ENCODE measurements around the gene DNAH1. TPM values are rescaled to one million over a fixed set of nuclear protein-coding genes. Genes with fewer than 3 reads are reported as not detected.

The DNAH1 gene
- total RNA-seq, 5 donors from 2014 or later (not counting 1 experiment from before 2014, with no cell fraction given): 41.5 to 72.0 (median 44.2) TPM

GRCh38 chr3:52366527-52366926 lies 50.4 kb downstream of the DNAH1 start:
- H3K36me3 Mint-ChIP-seq: peaks cover 31% of the 10 kb centered on the region
- ATAC-seq (replicated peaks in 1 of 4): no peak
- CTCF ChIA-PET: no interaction called here

GRCh38 chr3:52367891-52368880 lies 52.1 kb downstream of the DNAH1 start:
- CTCF ChIA-PET: no interaction called here
- Mint-ChIP-seq H3K4me3 (no peak overlapping the region), H3K27me3 (no peaks in the 10 kb centered on the region), H3K9me3 (no peaks in the 10 kb centered on the region), H3K27ac (no peak overlapping the region), H3K36me3 (peaks cover 32% of the 10 kb centered on the region), H3K4me1 (peaks cover 0 to 3% (median 3%) of the 10 kb centered on the region in 3 donors)
- H3K9me3 ChIP-seq: no peaks in the 10 kb centered on the region
- no peak overlapping the region for H3K4me3 ChIP-seq (ENCODE audit: control insufficient read depth in 1 of 2, extremely low read depth in 1 of 2, low read length in 1 of 2)
- no peak overlapping the region for H3K27ac ChIP-seq (ENCODE audit: low read length)
- ATAC-seq (replicated peaks in 1 of 4) (no peak), DNase-seq (no peak)
- no peaks in the 10 kb centered on the region for H3K27me3 ChIP-seq (replicated peaks in 1 of 2; ENCODE audit: control insufficient read depth in 2 of 2, extremely low read depth in 1 of 2, insufficient read depth in 2 of 2, low read length in 1 of 2)
- POLR2A ChIA-PET: no interaction called here
- peaks cover 36 to 63% of the 10 kb centered on the region in 2 donors for H3K36me3 ChIP-seq (ENCODE audit: control insufficient read depth in 2 of 2, extremely low read depth in 1 of 2, insufficient read depth in 1 of 2, low read length in 1 of 2)
- H3K4me1 ChIP-seq (ENCODE audit: control insufficient read depth in 1 of 2, extremely low read depth in 1 of 2, insufficient read depth in 2 of 2, low read length in 2 of 2): peaks cover 2 to 6% of the 10 kb centered on the region in 2 experiments
- WGBS (ENCODE audit: insufficient coverage): 93% methylated on average over 19 of the region's 19 CpGs

More at GRCh38 chr3:52366527-52366926, 50.4 kb downstream of the DNAH1 start:
- H3K4me3 ChIP-seq (ENCODE audit: control insufficient read depth in 1 of 2, extremely low read depth in 1 of 2, low read length in 1 of 2): no peak overlapping the region
- POLR2A ChIA-PET: no interaction called here
- H3K27me3 ChIP-seq (replicated peaks in 1 of 2; ENCODE audit: control insufficient read depth in 2 of 2, extremely low read depth in 1 of 2, insufficient read depth in 2 of 2, low read length in 1 of 2): no peaks in the 10 kb centered on the region
- no peak overlapping the region for H3K4me3 Mint-ChIP-seq
- H3K9me3 Mint-ChIP-seq: no peaks in the 10 kb centered on the region
- H3K27ac Mint-ChIP-seq: no peak overlapping the region
- H3K9me3 ChIP-seq: no peaks in the 10 kb centered on the region
- peaks cover 38 to 78% of the 10 kb centered on the region in 2 donors for H3K36me3 ChIP-seq (ENCODE audit: control insufficient read depth in 2 of 2, extremely low read depth in 1 of 2, insufficient read depth in 1 of 2, low read length in 1 of 2)
- no peak for DNase-seq
- H3K4me1 Mint-ChIP-seq: no peaks in the 10 kb centered on the region
- H3K27me3 Mint-ChIP-seq: no peaks in the 10 kb centered on the region
- H3K4me1 ChIP-seq (ENCODE audit: control insufficient read depth in 1 of 2, extremely low read depth in 1 of 2, insufficient read depth in 2 of 2, low read length in 2 of 2): no peaks in the 10 kb centered on the region
- no peak overlapping the region for H3K27ac ChIP-seq (ENCODE audit: low read length)
- 100% methylated on average over 6 of the region's 10 CpGs for WGBS (ENCODE audit: insufficient coverage)

- Mint-ChIP-seq H3K4me3 (no peak overlapping the region), H3K4me1 (peaks cover 0 to 9% (median 9%) of the 10 kb centered on the region in 3 donors), H3K27ac (no peak overlapping the region), H3K27me3 (no peaks in the 10 kb centered on the region), H3K9me3 (no peaks in the 10 kb centered on the region), H3K36me3 (peaks cover 24% of the 10 kb centered on the region)
- H3K27me3 ChIP-seq (replicated peaks in 1 of 2; ENCODE audit: control insufficient read depth in 2 of 2, extremely low read depth in 1 of 2, insufficient read depth in 2 of 2, low read length in 1 of 2): no peaks in the 10 kb centered on the region
- ATAC-seq (replicated peaks in 1 of 4) (no peak), DNase-seq (no peak)
- no peaks in the 10 kb centered on the region for H3K9me3 ChIP-seq
- H3K27ac ChIP-seq (ENCODE audit: low read length): no peak overlapping the region
- CTCF ChIA-PET: no interaction called here
- H3K4me1 ChIP-seq (ENCODE audit: control insufficient read depth in 1 of 2, extremely low read depth in 1 of 2, insufficient read depth in 2 of 2, low read length in 2 of 2): peaks cover 2 to 6% of the 10 kb centered on the region in 2 experiments
- POLR2A ChIA-PET: no interaction called here
- H3K36me3 ChIP-seq (ENCODE audit: control insufficient read depth in 2 of 2, extremely low read depth in 1 of 2, insufficient read depth in 1 of 2, low read length in 1 of 2): peaks cover 32 to 47% of the 10 kb centered on the region in 2 donors
- H3K4me3 ChIP-seq (ENCODE audit: control insufficient read depth in 1 of 2, extremely low read depth in 1 of 2, low read length in 1 of 2): no peak overlapping the region
- 96% methylated on average over 12 of the region's 13 CpGs for WGBS (ENCODE audit: insufficient coverage)
Observed at GRCh38 chr3:52370531-52370930, 54.4 kb downstream of the DNAH1 start.

- H3K36me3 ChIP-seq (ENCODE audit: control insufficient read depth in 2 of 2, extremely low read depth in 1 of 2, insufficient read depth in 1 of 2, low read length in 1 of 2): peaks cover 27 to 37% of the 10 kb centered on the region in 2 donors
- peak in 25 of 35 experiments; percentile 3 to 61 (median 22) for DNase-seq
Observed at GRCh38 chr3:52372822-52373504, 56.8 kb downstream of the DNAH1 start.

GRCh38 chr3:52373676-52374075 lies 57.6 kb downstream of the DNAH1 start:
- CTCF ChIA-PET: no interaction called here
- Histone ChIP-seq H3K4me3 (ENCODE audit: control insufficient read depth in 1 of 2, extremely low read depth in 1 of 2, low read length in 1 of 2) (no peak overlapping the region), H3K27ac (ENCODE audit: low read length) (no peak overlapping the region), H3K9me3 (no peaks in the 10 kb centered on the region), H3K4me1 (ENCODE audit: control insufficient read depth in 1 of 2, extremely low read depth in 1 of 2, insufficient read depth in 2 of 2, low read length in 2 of 2) (peaks cover 2 to 6% of the 10 kb centered on the region in 2 experiments), H3K36me3 (ENCODE audit: control insufficient read depth in 2 of 2, extremely low read depth in 1 of 2, insufficient read depth in 1 of 2, low read length in 1 of 2) (peaks cover 27 to 33% of the 10 kb centered on the region in 2 donors), H3K27me3 (replicated peaks in 1 of 2; ENCODE audit: control insufficient read depth in 2 of 2, extremely low read depth in 1 of 2, insufficient read depth in 2 of 2, low read length in 1 of 2) (no peaks in the 10 kb centered on the region)
- Mint-ChIP-seq H3K4me1 (peaks cover 0 to 9% (median 9%) of the 10 kb centered on the region in 3 donors), H3K9me3 (no peaks in the 10 kb centered on the region), H3K27me3 (no peaks in the 10 kb centered on the region), H3K27ac (peak overlapping the region; percentile 2 to 72), H3K36me3 (peaks cover 19% of the 10 kb centered on the region), H3K4me3 (peak overlapping the region in 2 of 3 donors; percentile 4 to 43)
- DNase-seq: no peak
- no peak for ATAC-seq (replicated peaks in 1 of 4)
- WGBS (ENCODE audit: insufficient coverage): no CpG with 5 or more reads among the region's 6 CpGs
- POLR2A ChIA-PET: no interaction called here

More at GRCh38 chr3:52372822-52373504, 56.8 kb downstream of the DNAH1 start:
- CTCF ChIA-PET: no interaction called here
- Histone ChIP-seq H3K4me1 (ENCODE audit: control insufficient read depth in 1 of 2, extremely low read depth in 1 of 2, insufficient read depth in 2 of 2, low read length in 2 of 2) (peaks cover 2 to 6% of the 10 kb centered on the region in 2 experiments), H3K4me3 (ENCODE audit: control insufficient read depth in 1 of 2, extremely low read depth in 1 of 2, low read length in 1 of 2) (no peak overlapping the region), H3K27me3 (replicated peaks in 1 of 2; ENCODE audit: control insufficient read depth in 2 of 2, extremely low read depth in 1 of 2, insufficient read depth in 2 of 2, low read length in 1 of 2) (no peaks in the 10 kb centered on the region), H3K27ac (ENCODE audit: low read length) (no peak overlapping the region), H3K9me3 (no peaks in the 10 kb centered on the region)
- peaks cover 19% of the 10 kb centered on the region for H3K36me3 Mint-ChIP-seq
- 40% methylated on average over 32 of the region's 40 CpGs for WGBS (ENCODE audit: insufficient coverage)
- H3K27me3 Mint-ChIP-seq: no peaks in the 10 kb centered on the region
- H3K9me3 Mint-ChIP-seq: no peaks in the 10 kb centered on the region
- ATAC-seq (replicated peaks in 1 of 4): peak; percentile 61 to 78 (median 70)
- POLR2A ChIA-PET: no interaction called here
- H3K4me3 Mint-ChIP-seq: peak overlapping the region in 2 of 3 donors; percentile 4 to 43
- peaks cover 0 to 9% (median 9%) of the 10 kb centered on the region in 3 donors for H3K4me1 Mint-ChIP-seq
- peak overlapping the region; percentile 2 to 72 for H3K27ac Mint-ChIP-seq

GRCh38 chr3:52374173-52374572 lies 58.1 kb downstream of the DNAH1 start:
- 87% methylated on average over 2 of the region's 2 CpGs for WGBS (ENCODE audit: insufficient coverage)
- Histone ChIP-seq H3K27me3 (replicated peaks in 1 of 2; ENCODE audit: control insufficient read depth in 2 of 2, extremely low read depth in 1 of 2, insufficient read depth in 2 of 2, low read length in 1 of 2) (no peaks in the 10 kb centered on the region), H3K36me3 (ENCODE audit: control insufficient read depth in 2 of 2, extremely low read depth in 1 of 2, insufficient read depth in 1 of 2, low read length in 1 of 2) (peaks cover 27 to 28% of the 10 kb centered on the region in 2 donors), H3K27ac (ENCODE audit: low read length) (no peak overlapping the region), H3K9me3 (no peaks in the 10 kb centered on the region), H3K4me1 (ENCODE audit: control insufficient read depth in 1 of 2, extremely low read depth in 1 of 2, insufficient read depth in 2 of 2, low read length in 2 of 2) (peaks cover 2 to 6% of the 10 kb centered on the region in 2 experiments), H3K4me3 (ENCODE audit: control insufficient read depth in 1 of 2, extremely low read depth in 1 of 2, low read length in 1 of 2) (no peak overlapping the region)
- DNase-seq (no peak), ATAC-seq (replicated peaks in 1 of 4) (no peak)
- no peaks in the 10 kb centered on the region for H3K9me3 Mint-ChIP-seq
- no peak overlapping the region for H3K4me3 Mint-ChIP-seq
- peaks cover 16% of the 10 kb centered on the region for H3K36me3 Mint-ChIP-seq
- CTCF ChIA-PET: no interaction called here
- peaks cover 0 to 9% (median 9%) of the 10 kb centered on the region in 3 donors for H3K4me1 Mint-ChIP-seq
- no peaks in the 10 kb centered on the region for H3K27me3 Mint-ChIP-seq
- no peak overlapping the region for H3K27ac Mint-ChIP-seq
- POLR2A ChIA-PET: no interaction called here

Data from T-cell (primary cell).